ENCODE measurements around the gene CYP26B1.

- no peak for TF ChIP-seq POLR2A (IDR thresholded peaks at IDR 0.05)
- no peak for TF ChIP-seq CTCF (IDR thresholded peaks at IDR 0.05)
Observed at GRCh38 chr2:72181616-72182015, 34.0 kb upstream of the CYP26B1 start.
